Heart right ventricle (tissue), 16 donors: ENCODE results near the gene AQR. TPM values are rescaled to one million over a fixed set of nuclear protein-coding genes. Genes with fewer than 3 reads are reported as not detected.

Experiments used
- ATAC-seq, 8 donors: fragments of 200-7000 bp; cut with Tn5 transposase; one replicate each; pipeline ENCODE4 v1.9.1; 2020; ENCODE audit warnings: mild to moderate bottlenecking in 8 of 8, moderate library complexity in 8 of 8, moderate number of reproducible peaks in 1 of 8
- DNase-seq, 2 donors: peaks; one replicate each; pipeline ENCODE4 v3.0.0-alpha.2; 2020
- H3K27ac ChIP-seq, 10 donors: fragments of 200-600 bp; sonication (generic) in 2 of 10; one replicate each; pipeline versions ENCODE4 v1.5.0 to v1.8.0; 2020 to 2022; ENCODE audit warnings: mild to moderate bottlenecking in 3 of 10
- H3K27me3 ChIP-seq, 7 donors: fragments of 200-600 bp; one replicate each; pipeline ENCODE4 v1.8.0; 2021 to 2022; ENCODE audit warnings: mild to moderate bottlenecking in 2 of 7
- H3K36me3 ChIP-seq, 9 donors: fragments of 200-600 bp; sonication (generic) in 1 of 9; one replicate each; pipeline versions ENCODE4 v1.5.0 to v1.8.0; 2020 to 2022; ENCODE audit warnings: mild to moderate bottlenecking in 2 of 9
- H3K4me1 ChIP-seq, 9 donors: fragments of 200-600 bp; sonication (generic) in 1 of 9; one replicate each; pipeline versions ENCODE4 v1.5.0 to v1.8.0; 2020 to 2022; ENCODE audit warnings: mild to moderate bottlenecking in 4 of 9
- H3K4me3 ChIP-seq, 10 donors: fragments of 200-600 bp; sonication (generic) in 2 of 10; one replicate each; pipeline versions ENCODE4 v1.5.0 to v1.8.0; 2020 to 2022; ENCODE audit warnings: mild to moderate bottlenecking in 7 of 10, moderate library complexity in 2 of 10
- H3K9me3 ChIP-seq, 11 donors: fragments of 200-600 bp in 10 of 11; sonication (generic) in 2 of 11; one replicate each; pipeline versions ENCODE4 v1.5.0 to v1.8.0; 2013 to 2022; ENCODE audit warnings: mild to moderate bottlenecking in 2 of 11, control low read depth in 1 of 11, moderate library complexity in 1 of 11
- WGBS, 2 donors: extraction: QIAGEN DNeasy Blood & Tissue Kit; methylation state at CpG; one replicate each; pipeline ENCODE4 v1.1.7; 2013; ENCODE audit warnings: inconsistent platforms in 1 of 2; 5-methylcytosine and 5-hydroxymethylcytosine counted together
- intact Hi-C, 10 donors: fragments of 100-400 bp; cut with DNase I; formaldehyde crosslinking; loops; one replicate each; pipeline versions ENCODE4 v1.11.1 to v1.14.2; 2022
- polyA plus RNA-seq, 2 donors: library from polyadenylated mRNA; stranded (reverse); fragments of 200-250 nt; gene quantifications; one replicate each; pipeline ENCODE4 v1.2.3, GENCODE V29; 2013
- total RNA-seq, 10 donors: library from RNA; stranded (reverse); fragmentation: NEBNext Ultra II Directional in 3 of 10; extraction: Animal tissue kit (Norgen Biotek cat#: 25700) in 3 of 10; gene quantifications; one replicate each; pipeline versions ENCODE4 v1.2.1 to v1.2.4, GENCODE V29; 2021 to 2023
- TF ChIP-seq, protein P1 (sequence below), 9 donors: fragments of 200-600 bp; sonication (generic) in 2 of 9; IDR thresholded peaks; one replicate each; pipeline versions ENCODE4 v1.5.0 to v1.8.0; 2021 to 2022; ENCODE audit warnings: antibody characterized with exemption in 9 of 9, mild to moderate bottlenecking in 5 of 9, moderate library complexity in 1 of 9
- donor health status: Arrhythmogenic right ventricular cardiomyopathy.
- donor health status: ischemic (EF 13 %, LVEDD 7.1; RV severe dilation, severe dysfunction).
- donor health status: healthy with polysubstance abuse.
- donor health status: DM: no; HTN: yes; CAD: no.
- donor health status: DM: no; HTN: no; CAD: no.
- donor health status: ischemic (EF 25% LVEDD 6.9; RV normal size, moderate dysfunction).
- donor health status: ischemic (EF 25% LVEDD 5.7; RV mildly dilated, moderate dysfunction).
- donor health status: healthy.
- donor health status: DM: yes; HTN: yes; CAD: no.
- donor health status: Ischemic cardiomyopathy.
- donor health status: ischemic (EF 35%, LVEDD 5.7; RV mildly dilated, moderate dysfunction).
- donor health status: nonischemic (EF 11% LVEDD 7.7; RV severe dilation, severe dysfunction).
- donor health status: DM: yes; HTN: yes; CAD: no.
- donor health status: PGD.
- donor health status: ischemic (EF 29% LVEDD 5.4; RV normal size, mild dysfunction).
- donor health status: nonischemic (EF 23%, LVEDD 6.1; RV moderate dilation, normal function).

AQR gene
- total and polyA plus RNA-seq, 12 donors: 6.5 to 14.6 (median 10.8) TPM

DNA sequence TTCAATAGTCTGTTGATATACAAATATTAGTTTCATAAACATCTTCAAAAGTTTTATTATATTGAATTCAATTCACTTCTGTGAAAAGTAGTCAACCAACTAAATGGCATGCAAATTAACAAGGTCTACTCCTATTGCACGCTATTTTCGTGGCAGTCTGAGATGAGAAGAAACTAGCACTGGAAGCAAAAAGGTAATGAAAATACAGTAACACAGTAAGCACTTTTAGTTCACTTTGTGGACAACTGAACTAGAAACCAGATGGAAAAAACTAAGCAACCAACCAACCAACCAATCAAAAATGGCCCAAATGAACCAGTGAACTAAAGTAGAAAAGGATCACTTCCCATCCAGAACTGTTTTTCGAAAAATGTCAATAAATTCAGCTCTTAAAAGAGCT is 118.5 kb downstream of the AQR start:
- 98% methylated on average over 3 of the region's 3 CpGs for WGBS, 2 donors
- no peak for ATAC-seq
- no peaks in the 10 kb centered on the region for H3K9me3 ChIP-seq
- no peak overlapping the region for H3K27ac ChIP-seq
- TF ChIP-seq, protein P1, sequence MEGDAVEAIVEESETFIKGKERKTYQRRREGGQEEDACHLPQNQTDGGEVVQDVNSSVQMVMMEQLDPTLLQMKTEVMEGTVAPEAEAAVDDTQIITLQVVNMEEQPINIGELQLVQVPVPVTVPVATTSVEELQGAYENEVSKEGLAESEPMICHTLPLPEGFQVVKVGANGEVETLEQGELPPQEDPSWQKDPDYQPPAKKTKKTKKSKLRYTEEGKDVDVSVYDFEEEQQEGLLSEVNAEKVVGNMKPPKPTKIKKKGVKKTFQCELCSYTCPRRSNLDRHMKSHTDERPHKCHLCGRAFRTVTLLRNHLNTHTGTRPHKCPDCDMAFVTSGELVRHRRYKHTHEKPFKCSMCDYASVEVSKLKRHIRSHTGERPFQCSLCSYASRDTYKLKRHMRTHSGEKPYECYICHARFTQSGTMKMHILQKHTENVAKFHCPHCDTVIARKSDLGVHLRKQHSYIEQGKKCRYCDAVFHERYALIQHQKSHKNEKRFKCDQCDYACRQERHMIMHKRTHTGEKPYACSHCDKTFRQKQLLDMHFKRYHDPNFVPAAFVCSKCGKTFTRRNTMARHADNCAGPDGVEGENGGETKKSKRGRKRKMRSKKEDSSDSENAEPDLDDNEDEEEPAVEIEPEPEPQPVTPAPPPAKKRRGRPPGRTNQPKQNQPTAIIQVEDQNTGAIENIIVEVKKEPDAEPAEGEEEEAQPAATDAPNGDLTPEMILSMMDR (IDR thresholded peaks at IDR 0.05): no peak
- H3K27me3 ChIP-seq: no peaks in the 10 kb centered on the region
- peaks cover 0 to 6% (median 0%) of the 10 kb centered on the region in 9 donors for H3K36me3 ChIP-seq
- peaks cover 0 to 35% (median 25%) of the 10 kb centered on the region in 9 donors for H3K4me1 ChIP-seq
- intact Hi-C loops: loop anchor here in 2 of 10 donors (5.0 to 10.0 kb wide), 2 partner anchors 54 to 64 kb away; partner anchors contain the start of gene ACTC1 (in 1 of the 2)
- no peak for DNase-seq
- H3K4me3 ChIP-seq: no peak overlapping the region

DNA sequence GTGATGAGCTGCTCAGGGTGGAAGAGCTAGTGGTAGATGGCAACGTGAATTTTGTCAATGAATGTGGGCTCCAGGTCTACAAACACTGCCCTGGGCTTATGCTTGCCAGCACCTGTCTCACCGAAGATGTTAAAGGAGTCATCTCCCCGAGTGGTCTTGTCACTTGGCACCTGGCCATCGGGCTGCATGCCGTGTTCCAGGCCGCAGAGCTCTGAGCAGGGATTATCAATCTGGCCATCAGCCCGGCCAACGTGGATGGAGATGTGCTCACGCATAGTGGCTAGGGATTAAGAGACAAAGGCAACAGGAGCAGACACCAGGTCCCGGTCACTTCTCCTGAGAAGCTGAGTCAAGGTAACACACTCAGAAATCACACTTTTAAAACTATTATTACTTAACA is 119.4 kb downstream of the AQR start:
- no peak overlapping the region for H3K4me3 ChIP-seq
- H3K9me3 ChIP-seq: no peaks in the 10 kb centered on the region
- DNase-seq: no peak
- peaks cover 0 to 26% (median 16%) of the 10 kb centered on the region in 9 donors for H3K4me1 ChIP-seq
- TF ChIP-seq, protein P1 (IDR thresholded peaks at IDR 0.05): no peak
- no peaks in the 10 kb centered on the region for H3K27me3 ChIP-seq
- H3K27ac ChIP-seq: no peak overlapping the region
- WGBS, 2 donors: 39 to 59% methylated on average over 10 of the region's 10 CpGs
- intact Hi-C loops: loop anchor here in 2 of 10 donors (5.0 to 10.0 kb wide), 2 partner anchors 53 to 65 kb away; partner anchors contain the start of gene ACTC1 (in 1 of the 2)
- peaks cover 0 to 6% (median 0%) of the 10 kb centered on the region in 9 donors for H3K36me3 ChIP-seq
- ATAC-seq: peak in 1 of 8 donors; percentile 34

DNA sequence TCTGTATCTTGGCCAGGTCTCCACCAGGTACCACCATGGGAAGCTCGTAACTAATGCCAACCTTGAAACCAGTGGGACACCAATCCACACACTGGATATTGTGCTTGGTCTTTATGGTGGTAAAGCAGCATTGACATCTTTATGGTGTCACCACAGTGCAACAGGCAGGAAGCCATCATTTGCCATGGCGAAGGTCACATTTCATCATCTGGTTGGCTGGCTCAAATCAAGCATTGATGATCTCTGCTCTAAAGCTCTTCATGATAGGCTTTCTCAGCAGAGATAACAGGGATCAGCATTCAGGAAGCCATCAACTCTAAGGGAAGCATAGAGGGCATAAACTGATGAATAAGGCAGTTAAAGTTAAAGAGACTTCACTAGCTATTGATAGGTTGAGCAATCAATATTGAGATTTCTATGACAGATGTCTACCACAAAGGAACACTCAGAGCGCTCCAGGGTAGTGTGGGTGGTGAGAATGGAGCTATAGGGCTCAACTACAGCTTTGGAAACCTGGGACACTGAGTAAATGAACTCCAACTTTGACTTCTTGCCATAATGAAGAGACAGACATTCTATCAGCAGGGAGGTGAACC is 120.1 kb downstream of the AQR start:
- ATAC-seq (no peak), DNase-seq (no peak)
- Histone ChIP-seq H3K27ac (no peak overlapping the region), H3K36me3 (peaks cover 0 to 3% (median 0%) of the 10 kb centered on the region in 9 donors), H3K27me3 (no peaks in the 10 kb centered on the region), H3K4me1 (peaks cover 0 to 20% (median 14%) of the 10 kb centered on the region in 9 donors), H3K4me3 (no peak overlapping the region), H3K9me3 (no peaks in the 10 kb centered on the region)
- TF ChIP-seq, protein P1 (IDR thresholded peaks at IDR 0.05): no peak
- intact Hi-C loops: loop anchor here in 1 of 10 donors (5.0 kb wide), 1 partner anchor 52 kb away; the partner anchor contains the start of gene ACTC1
- 98% methylated on average over 3 of the region's 3 CpGs for WGBS, 2 donors

DNA sequence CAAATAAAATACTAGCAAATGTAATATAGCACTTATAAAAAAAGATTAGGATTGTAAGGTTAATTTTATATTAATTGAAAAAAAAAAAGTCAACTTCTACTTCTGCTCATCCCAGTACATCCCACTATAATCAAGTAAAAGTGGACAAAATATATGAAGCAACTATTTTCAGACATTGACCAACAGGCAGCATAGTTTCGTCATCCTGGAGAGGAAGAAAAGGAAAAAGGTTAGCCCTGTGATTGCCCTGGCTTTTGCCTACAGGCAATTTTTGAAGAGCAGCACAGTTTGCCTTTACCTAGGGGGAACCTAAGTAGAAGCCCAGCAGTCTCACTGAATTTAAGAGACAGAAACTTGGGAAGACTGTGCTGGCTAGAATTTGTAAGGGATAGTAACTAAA is 121.9 kb downstream of the AQR start:
- intact Hi-C loops: loop anchor here in 1 of 10 donors (5.0 kb wide), 1 partner anchor 50 kb away; the partner anchor contains the start of gene ACTC1
- Histone ChIP-seq H3K4me3 (no peak overlapping the region), H3K9me3 (no peaks in the 10 kb centered on the region), H3K27me3 (no peaks in the 10 kb centered on the region), H3K27ac (no peak overlapping the region), H3K4me1 (peaks cover 0 to 4% (median 3%) of the 10 kb centered on the region in 9 donors), H3K36me3 (no peaks in the 10 kb centered on the region)
- DNase-seq: no peak
- no peak for ATAC-seq
- WGBS, 2 donors: 88 to 90% methylated on average over 1 of the region's 1 CpG
- TF ChIP-seq, protein P1 (IDR thresholded peaks at IDR 0.05): no peak
